Fibroblast of lung (primary cell): ENCODE measurements around the gene MS4A3. TPM values are rescaled to one million over a fixed set of nuclear protein-coding genes. Genes with fewer than 3 reads are reported as not detected.

Experiments used
- DNase-seq, 2 donors: peaks; one replicate each; pipeline versions ENCODE4 v3.0.0 to v3.0.0-alpha.2; 2010; ENCODE audit warnings: low read depth in 2 of 2
- H2AFZ ChIP-seq: 2 replicates; pipeline ENCODE4 v1.5.1; 2012; ENCODE audit warnings: low read length, control low read depth, inconsistent platforms
- H3K27ac ChIP-seq: 2 replicates; pipeline ENCODE4 v1.5.1; 2011; ENCODE audit warnings: low read length, control low read depth; ENCODE audit not compliant: insufficient read depth
- H3K27me3 ChIP-seq: 2 replicates; pipeline ENCODE4 v1.5.1; 2011; ENCODE audit warnings: mild to moderate bottlenecking, low read length; ENCODE audit not compliant: control insufficient read depth, insufficient read depth
- H3K36me3 ChIP-seq: 2 replicates; pipeline ENCODE4 v1.5.1; 2011; ENCODE audit warnings: low read length; ENCODE audit not compliant: control insufficient read depth, insufficient read depth
- H3K4me1 ChIP-seq: 2 replicates; pipeline ENCODE4 v1.5.1; 2011; ENCODE audit warnings: low read length; ENCODE audit not compliant: control insufficient read depth, insufficient read depth; ENCODE audit errors: extremely low read depth
- H3K4me2 ChIP-seq: 2 replicates; pipeline ENCODE4 v1.5.1; 2011; ENCODE audit warnings: low read length, control low read depth; ENCODE audit not compliant: insufficient read depth; ENCODE audit errors: extremely low read depth
- H3K4me3 ChIP-seq, 4 experiments: fragments of 200-600 bp in 1 of 4; sonication (generic) in 1 of 4; replicated peaks in 1 of 4; 2 replicates each; pipeline ENCODE4 v1.5.1; 2011 to 2016; ENCODE audit warnings: low read length in 4 of 4, low read depth in 3 of 4, mild to moderate bottlenecking in 3 of 4, control low read depth in 2 of 4, inconsistent platforms in 1 of 4, mixed read lengths in 1 of 4; ENCODE audit not compliant: insufficient read depth in 1 of 4; ENCODE audit errors: control extremely low read depth in 1 of 4
- H3K79me2 ChIP-seq: 2 replicates; pipeline ENCODE4 v1.5.1; 2012; ENCODE audit warnings: mild to moderate bottlenecking, low read length, inconsistent platforms; ENCODE audit not compliant: control insufficient read depth, insufficient read depth
- H3K9ac ChIP-seq: 2 replicates; pipeline ENCODE4 v1.5.1; 2011; ENCODE audit warnings: mild to moderate bottlenecking, low read length, control low read depth; ENCODE audit not compliant: insufficient read depth
- H3K9me3 ChIP-seq: 2 replicates; pipeline ENCODE4 v1.5.1; 2012; ENCODE audit warnings: low read depth, low read length; ENCODE audit not compliant: control insufficient read depth, insufficient read depth
- H4K20me1 ChIP-seq: 2 replicates; pipeline ENCODE4 v1.5.1; 2011; ENCODE audit warnings: low read length; ENCODE audit not compliant: control insufficient read depth, insufficient read depth; ENCODE audit errors: extremely low read depth
- CTCF ChIP-seq, 2 donors: IDR thresholded peaks in 1 of 2; conservative IDR thresholded peaks in 1 of 2; 1 replicate in 1 of 2; 2 replicates in 1 of 2; pipeline ENCODE4 v1.5.1; 2011 to 2012; ENCODE audit warnings: low read length in 2 of 2, control low read depth in 1 of 2, inconsistent platforms in 1 of 2, low read depth in 1 of 2, mild to moderate bottlenecking in 1 of 2
- EZH2 ChIP-seq: IDR thresholded peaks from 2 replicates; pipeline ENCODE4 v1.5.1; 2012; ENCODE audit warnings: low read length, control low read depth, mild to moderate bottlenecking; ENCODE audit errors: missing control alignments
- polyA plus RNA-seq, 2 donors: library from polyadenylated mRNA; depleted of rRNA in 1 of 2; stranded (reverse) in 1 of 2; unstranded in 1 of 2; fragments of >200 nt; gene quantifications; 2 replicates each; pipeline ENCODE4 v1.2.1, GENCODE V29; 2011 to 2012; ENCODE audit warnings: missing spikeins in 1 of 2
- total RNA-seq: library from RNA; depleted of rRNA; stranded (reverse); fragments of >200 nt; gene quantifications from 2 replicates; pipeline ENCODE4 v1.2.1, GENCODE V29; 2014

The MS4A3 gene
- total and polyA plus RNA-seq, 2 donors (not counting 1 experiment from before 2014, with no cell fraction given) = not detected

DNA sequence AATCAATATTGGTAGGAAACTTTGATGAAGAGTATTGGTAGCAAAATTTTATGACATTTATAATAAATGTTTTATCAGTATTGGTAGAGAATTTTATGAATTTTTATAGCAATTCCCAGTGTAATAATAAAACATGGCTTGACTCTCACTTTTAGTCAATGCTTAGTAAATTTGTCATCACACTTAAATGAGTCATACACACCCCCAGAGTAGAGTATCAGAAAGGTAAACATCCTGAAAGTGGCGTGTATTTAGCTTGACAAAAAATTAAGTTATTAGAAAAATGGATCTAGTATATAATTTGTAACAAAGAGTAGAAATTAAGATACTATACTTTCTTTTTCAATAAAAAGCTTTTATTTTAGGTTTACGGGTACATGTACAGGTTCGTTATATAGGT, 2.6 kb downstream of the MS4A3 start:
- TF ChIP-seq EZH2 = no peak
- no peak for TF ChIP-seq CTCF (conservative IDR thresholded peaks at IDR 0.05 in 1 of 2, IDR thresholded peaks at IDR 0.05 in 1 of 2; ENCODE audit: low read depth in 1 of 2, low read length in 2 of 2)
- Histone ChIP-seq H4K20me1 (no peaks in the 10 kb centered on the region), H3K27me3 (no peaks in the 10 kb centered on the region), H3K79me2 (no peaks in the 10 kb centered on the region), H2AFZ (no peak overlapping the region), H3K4me2 (no peak overlapping the region), H3K4me3 (no peak overlapping the region), H3K27ac (no peak overlapping the region), H3K9ac (no peak overlapping the region), H3K4me1 (no peaks in the 10 kb centered on the region), H3K9me3 (no peaks in the 10 kb centered on the region), H3K36me3 (no peaks in the 10 kb centered on the region)
- DNase-seq = no peak

DNA sequence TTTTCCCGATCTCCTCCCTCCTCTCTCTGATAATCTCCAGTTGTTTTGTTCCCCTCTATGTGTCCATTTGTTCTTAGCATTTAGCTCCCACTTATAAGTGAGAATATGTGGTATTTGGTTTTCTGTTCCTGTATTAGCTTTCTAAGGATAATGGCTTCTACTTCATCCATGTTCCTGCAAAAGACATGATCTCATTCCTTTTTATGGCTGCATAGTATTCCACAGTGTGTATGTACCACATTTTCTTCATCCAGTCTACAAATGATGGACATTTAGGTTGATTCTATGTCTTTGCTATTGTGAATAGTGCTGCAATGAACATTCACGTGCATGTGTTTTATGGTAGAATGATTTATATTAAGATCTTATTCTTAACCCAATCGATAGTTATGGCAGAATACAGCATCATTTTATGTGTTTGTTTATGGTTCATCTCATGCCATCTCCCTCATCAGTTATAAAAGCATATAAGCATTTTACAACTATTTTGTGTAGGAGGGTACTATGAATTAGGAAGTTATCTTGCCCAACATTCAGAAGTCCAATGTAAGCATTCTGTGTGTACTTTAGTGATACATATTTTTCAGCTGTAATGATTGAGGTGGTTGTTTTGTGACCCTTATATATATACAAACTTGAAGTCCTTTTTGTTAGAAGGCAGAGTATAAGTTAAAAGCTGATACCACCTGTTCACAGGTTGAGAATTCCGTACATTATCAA, 3.2 kb downstream of the MS4A3 start:
- H3K27ac ChIP-seq = no peak overlapping the region
- H3K27me3 ChIP-seq = no peaks in the 10 kb centered on the region
- H3K4me1 ChIP-seq = no peaks in the 10 kb centered on the region
- H3K4me2 ChIP-seq = no peak overlapping the region
- DNase-seq = no peak
- H4K20me1 ChIP-seq = no peaks in the 10 kb centered on the region
- TF ChIP-seq EZH2 (no peak), CTCF (conservative IDR thresholded peaks at IDR 0.05 in 1 of 2, IDR thresholded peaks at IDR 0.05 in 1 of 2; ENCODE audit: low read depth in 1 of 2, low read length in 2 of 2) (no peak)
- no peaks in the 10 kb centered on the region for H3K36me3 ChIP-seq
- H2AFZ ChIP-seq = no peak overlapping the region
- H3K79me2 ChIP-seq = no peaks in the 10 kb centered on the region
- no peaks in the 10 kb centered on the region for H3K9me3 ChIP-seq
- no peak overlapping the region for H3K4me3 ChIP-seq
- no peak overlapping the region for H3K9ac ChIP-seq

GRCh38 chr11:60064111-60064510, 7.6 kb downstream of the MS4A3 start:
- Histone ChIP-seq H3K79me2 (no peaks in the 10 kb centered on the region), H3K4me3 (no peak overlapping the region), H2AFZ (no peak overlapping the region), H3K9ac (no peak overlapping the region), H3K36me3 (no peaks in the 10 kb centered on the region), H4K20me1 (no peaks in the 10 kb centered on the region), H3K4me1 (no peaks in the 10 kb centered on the region), H3K27ac (no peak overlapping the region), H3K9me3 (no peaks in the 10 kb centered on the region), H3K27me3 (no peaks in the 10 kb centered on the region), H3K4me2 (no peak overlapping the region)
- TF ChIP-seq CTCF (conservative IDR thresholded peaks at IDR 0.05 in 1 of 2, IDR thresholded peaks at IDR 0.05 in 1 of 2; ENCODE audit: low read depth in 1 of 2, low read length in 2 of 2) (no peak), EZH2 (no peak)
- no peak for DNase-seq
